KMS-11 (cell line): ENCODE measurements around the gene IFFO2.

Source experiments
- H2AFZ ChIP-seq: fragments of 200-600 bp; sonication (generic); 2 replicates; pipeline ENCODE4 v1.6.1; 2016; ENCODE audit warnings: antibody characterized with exemption, mixed run types, low read depth
- H3K27ac ChIP-seq: fragments of 200-600 bp; sonication (generic); 2 replicates; pipeline ENCODE4 v1.6.1; 2016; ENCODE audit warnings: mild to moderate bottlenecking, mixed run types
- H3K27me3 ChIP-seq: fragments of 200-600 bp; sonication (generic); 2 replicates; pipeline ENCODE4 v1.6.1; 2017; ENCODE audit warnings: mild to moderate bottlenecking, low read depth, mixed run types, moderate library complexity; ENCODE audit not compliant: insufficient read depth
- H3K36me3 ChIP-seq: fragments of 200-600 bp; sonication (generic); 2 replicates; pipeline ENCODE4 v1.6.1; 2017; ENCODE audit warnings: mild to moderate bottlenecking, mixed run types; ENCODE audit not compliant: insufficient read depth
- H3K4me1 ChIP-seq: fragments of 200-600 bp; sonication (generic); 2 replicates; pipeline ENCODE4 v1.6.1; 2016; ENCODE audit warnings: mild to moderate bottlenecking, low read depth, mixed run types; ENCODE audit not compliant: poor library complexity, severe bottlenecking
- H3K4me2 ChIP-seq: fragments of 200-600 bp; sonication (generic); 2 replicates; pipeline ENCODE4 v1.7.0; 2016; ENCODE audit warnings: mild to moderate bottlenecking, mixed run types
- H3K4me3 ChIP-seq: fragments of 200-600 bp; sonication (generic); IDR thresholded peaks from 2 replicates; pipeline ENCODE4 v1.6.1; 2017; ENCODE audit warnings: low read depth, low read length, mixed read lengths; ENCODE audit not compliant: insufficient read depth
- H3K79me2 ChIP-seq: fragments of 200-600 bp; sonication (generic); 2 replicates; pipeline ENCODE4 v1.6.1; 2016; ENCODE audit warnings: low read depth, mixed run types; ENCODE audit not compliant: insufficient read depth
- H3K9ac ChIP-seq: fragments of 200-600 bp; sonication (generic); 2 replicates; pipeline ENCODE4 v1.6.1; 2016; ENCODE audit warnings: mild to moderate bottlenecking, mixed run types
- H4K20me1 ChIP-seq: fragments of 200-600 bp; sonication (generic); 2 replicates; pipeline ENCODE4 v1.6.1; 2016; ENCODE audit warnings: mild to moderate bottlenecking, mixed run types; ENCODE audit not compliant: insufficient read depth
- CTCF ChIP-seq: fragments of 200-600 bp; sonication (generic); conservative IDR thresholded peaks from 2 replicates; pipeline ENCODE4 v1.6.1; 2017; ENCODE audit warnings: low read depth, mild to moderate bottlenecking, antibody characterized with exemption, low read length, moderate library complexity, mixed read lengths

The IFFO2 gene

DNA sequence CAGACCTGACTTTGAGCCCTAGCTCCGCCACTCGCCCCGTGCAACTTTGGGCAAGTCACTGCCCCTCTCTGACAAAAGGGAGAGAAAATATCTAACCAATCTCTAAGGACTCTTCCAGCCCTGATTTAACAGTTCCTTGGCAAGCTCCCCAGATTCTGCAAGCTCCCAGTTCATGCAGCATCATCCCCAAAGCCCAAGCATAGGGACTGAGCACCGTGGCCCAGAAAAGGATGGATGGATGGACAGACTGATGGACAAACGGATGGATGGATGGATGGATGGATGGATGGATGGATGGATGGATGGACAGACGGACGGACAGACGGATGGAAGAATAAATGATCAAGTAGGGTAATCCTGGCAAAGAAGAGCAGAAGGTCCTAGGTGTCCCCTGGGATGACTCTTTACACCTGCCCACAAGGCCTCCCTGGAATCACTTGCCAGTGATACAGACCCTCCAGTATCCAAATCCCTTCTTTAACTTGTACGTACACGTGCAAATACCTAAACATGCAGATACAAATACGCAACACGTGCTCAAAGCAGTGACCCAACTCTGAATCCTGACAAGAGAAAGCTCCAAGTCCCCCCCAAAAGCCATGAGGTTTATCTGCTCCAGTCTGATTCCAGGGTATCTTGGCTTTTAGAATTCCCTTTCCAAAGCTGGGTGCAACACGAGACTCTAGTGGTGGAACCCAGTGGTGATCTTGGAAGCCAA lies 16.0 kb downstream of the IFFO2 start:
- no peak overlapping the region for H3K9ac ChIP-seq
- no peak overlapping the region for H3K4me2 ChIP-seq
- H3K79me2 ChIP-seq: no peaks in the 10 kb centered on the region
- H2AFZ ChIP-seq: no peak overlapping the region
- peaks cover 9% of the 10 kb centered on the region for H3K27me3 ChIP-seq
- no peaks in the 10 kb centered on the region for H3K4me1 ChIP-seq
- no peak overlapping the region for H3K27ac ChIP-seq
- TF ChIP-seq CTCF: no peak
- H3K36me3 ChIP-seq: no peaks in the 10 kb centered on the region
- H3K4me3 ChIP-seq: no peak overlapping the region
- H4K20me1 ChIP-seq: no peaks in the 10 kb centered on the region

DNA sequence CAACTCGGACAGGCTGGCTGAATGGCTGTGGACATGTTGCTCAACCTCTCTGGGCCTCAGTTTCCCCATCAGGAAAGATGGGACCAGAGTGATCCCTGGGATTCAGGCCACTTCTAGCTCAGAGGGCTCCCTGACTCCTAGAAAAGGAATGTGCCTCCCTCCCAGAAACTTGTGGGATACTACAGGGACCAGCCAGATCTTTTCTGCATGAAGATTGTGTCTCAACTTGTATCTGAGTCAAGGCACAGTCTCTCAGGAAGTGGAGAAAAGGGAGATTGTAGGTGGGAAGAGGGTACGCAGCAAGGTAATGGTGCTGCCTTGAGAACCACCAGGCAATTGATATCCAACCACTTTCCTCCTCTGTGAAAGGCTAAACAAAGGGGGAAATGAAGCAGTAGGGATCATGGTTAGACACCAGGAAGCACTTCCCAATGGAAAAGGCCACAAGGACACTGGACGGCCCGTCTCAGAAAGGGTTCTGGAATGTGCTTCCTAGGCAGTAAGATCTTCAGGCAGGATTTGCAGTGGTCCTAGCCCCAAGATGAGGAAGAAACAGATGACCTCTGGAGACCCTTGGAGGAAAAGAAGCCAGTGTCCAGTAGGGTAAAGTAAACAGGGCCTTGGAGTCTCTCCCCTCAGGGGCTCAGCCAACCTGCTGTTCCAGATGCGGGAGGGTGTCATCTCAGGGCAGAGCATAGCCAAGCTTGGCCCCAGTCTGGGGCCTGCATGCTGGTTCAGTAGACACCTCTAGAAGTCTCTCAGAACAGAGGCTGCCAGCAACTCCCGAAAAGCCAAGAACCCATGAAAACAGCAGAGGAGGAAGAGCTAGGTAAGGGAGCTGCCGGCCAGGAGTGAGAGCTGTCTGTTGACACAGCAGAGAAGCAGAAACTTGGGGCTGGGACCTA lies 16.8 kb downstream of the IFFO2 start:
- Histone ChIP-seq H3K4me3 (no peak overlapping the region), H2AFZ (no peak overlapping the region), H3K27me3 (peaks cover 7% of the 10 kb centered on the region), H4K20me1 (no peaks in the 10 kb centered on the region), H3K9ac (no peak overlapping the region), H3K79me2 (no peaks in the 10 kb centered on the region), H3K27ac (no peak overlapping the region), H3K4me2 (no peak overlapping the region), H3K4me1 (no peaks in the 10 kb centered on the region), H3K36me3 (no peaks in the 10 kb centered on the region)
- no peak for TF ChIP-seq CTCF

GRCh38 chr1:18938707-18939070 lies 17.8 kb downstream of the IFFO2 start:
- Histone ChIP-seq H3K9ac (no peak overlapping the region), H3K36me3 (no peaks in the 10 kb centered on the region), H3K79me2 (no peaks in the 10 kb centered on the region), H4K20me1 (no peaks in the 10 kb centered on the region), H3K4me3 (no peak overlapping the region), H3K4me2 (no peak overlapping the region), H3K4me1 (no peaks in the 10 kb centered on the region), H3K27ac (no peak overlapping the region), H3K27me3 (peaks cover 11% of the 10 kb centered on the region), H2AFZ (no peak overlapping the region)
- TF ChIP-seq CTCF: no peak

- no peak overlapping the region for H2AFZ ChIP-seq
- H3K27ac ChIP-seq: no peak overlapping the region
- no peak overlapping the region for H3K4me3 ChIP-seq
- H3K4me2 ChIP-seq: no peak overlapping the region
- TF ChIP-seq CTCF: no peak
- H3K36me3 ChIP-seq: no peaks in the 10 kb centered on the region
- no peaks in the 10 kb centered on the region for H3K4me1 ChIP-seq
- H3K27me3 ChIP-seq: peaks cover 8% of the 10 kb centered on the region
- no peaks in the 10 kb centered on the region for H4K20me1 ChIP-seq
- H3K9ac ChIP-seq: no peak overlapping the region
- H3K79me2 ChIP-seq: no peaks in the 10 kb centered on the region
Observed at GRCh38 chr1:18938008-18938706, 18.3 kb downstream of the IFFO2 start.
